Thoracic aorta (tissue), 2 donors: ENCODE measurements around the gene DEPDC5. TPM values are rescaled to one million over a fixed set of nuclear protein-coding genes. Genes with fewer than 3 reads are reported as not detected.
"Not testable (repeated sequence)": the region's sequence is repeated elsewhere in the genome, so short reads cannot be mapped to it uniquely, and the experiment has no call there.

Source experiments
- ATAC-seq: fragments of 150-250 bp; one replicate; pipeline ENCODE4 v1.8.0; 2017; ENCODE audit warnings: low read depth; ENCODE audit not compliant: insufficient number of reproducible peaks, low FRiP score
- DNase-seq: peaks from one replicate; pipeline ENCODE4 v3.0.0-alpha.2; 2020; ENCODE audit warnings: low spot score
- H3K27ac ChIP-seq, 2 donors: fragments of 200-600 bp; sonication (generic); 1 replicate in 1 of 2; 2 replicates in 1 of 2; pipeline ENCODE4 v1.5.1; 2016; ENCODE audit warnings: mild to moderate bottlenecking in 2 of 2, moderate library complexity in 2 of 2
- H3K27me3 ChIP-seq: fragments of 200-600 bp; sonication (generic); replicated peaks from 2 replicates; pipeline ENCODE4 v1.6.0; 2016; ENCODE audit warnings: mild to moderate bottlenecking; ENCODE audit not compliant: insufficient read depth
- H3K36me3 ChIP-seq: fragments of 200-600 bp; sonication (generic); one replicate; pipeline ENCODE4 v1.5.1; 2016
- H3K4me1 ChIP-seq, 2 donors: fragments of 200-600 bp; sonication (generic); 1 replicate in 1 of 2; 2 replicates in 1 of 2; pipeline versions ENCODE4 v1.5.1 to v1.6.0; 2016; ENCODE audit warnings: low read depth in 2 of 2, mild to moderate bottlenecking in 1 of 2; ENCODE audit not compliant: control insufficient read depth in 1 of 2
- H3K4me3 ChIP-seq: fragments of 200-600 bp; sonication (generic); 2 replicates; pipeline ENCODE4 v1.5.1; 2016; ENCODE audit warnings: mild to moderate bottlenecking
- H3K9me3 ChIP-seq: fragments of 200-600 bp; sonication (generic); 2 replicates; pipeline ENCODE4 v1.5.1; 2016
- total RNA-seq, 2 donors: library from RNA; depleted of rRNA; stranded (reverse); fragments of >200 nt; gene quantifications; one replicate each; pipeline versions ENCODE4 v1.1.0 to v1.2.3, GENCODE V29; 2016
- TF ChIP-seq, protein P1 (sequence below): fragments of 200-600 bp; sonication (generic); IDR thresholded peaks from one replicate; pipeline ENCODE4 v1.5.1; 2019; ENCODE audit warnings: antibody characterized with exemption

Gene DEPDC5
- total RNA-seq, result 10 to 100 TPM; 31.3 to 52.7 TPM

DNA sequence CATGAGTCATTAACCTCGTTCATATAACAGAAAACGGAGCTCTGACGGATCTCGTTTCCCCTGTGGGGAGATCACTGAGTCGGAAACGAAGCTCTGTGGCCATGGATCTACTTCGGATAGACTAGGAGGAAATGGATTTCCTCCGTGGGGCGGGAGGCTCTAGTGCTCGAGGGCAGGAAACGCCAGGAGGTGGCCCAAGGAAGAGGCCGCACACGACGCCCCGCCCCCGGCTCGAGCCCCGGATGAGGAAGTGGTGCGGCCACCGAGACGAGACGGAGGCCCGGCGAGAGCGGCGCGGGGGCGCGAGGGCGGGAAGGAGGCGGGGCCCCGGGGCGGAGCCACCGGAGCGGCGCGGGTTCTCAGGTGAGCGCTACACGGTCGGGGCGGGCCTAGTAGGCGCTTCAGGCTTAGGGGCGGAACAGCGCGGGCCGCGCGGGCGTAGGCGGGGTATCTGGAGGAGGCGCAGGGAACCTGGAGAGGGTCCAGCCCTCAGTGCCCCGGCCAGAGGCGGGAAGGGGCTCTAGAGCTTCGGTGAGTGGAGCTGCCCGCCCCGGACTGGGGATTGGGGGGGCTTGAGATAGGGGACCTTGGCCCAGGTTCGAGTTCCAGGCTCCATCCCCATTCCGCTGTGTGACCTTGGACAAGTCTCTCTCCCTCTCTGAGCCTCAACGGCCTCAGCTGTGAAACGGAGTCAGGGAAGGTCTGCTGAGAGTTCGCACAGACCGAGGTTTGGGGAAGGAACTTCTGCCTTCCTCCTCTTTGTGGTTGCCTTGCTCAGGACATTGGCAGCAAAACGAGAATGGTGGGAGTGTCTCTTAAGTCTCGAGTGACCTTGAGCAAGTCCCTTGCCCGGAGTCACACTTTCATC lies at the start of gene DEPDC5:
DEPDC5 (plus strand) TSS at position 386 of the 868 bp plus-strand sequence. CDS start 903 bp downstream, outside the sequence.
- H3K27me3 ChIP-seq, result no peaks in the 10 kb centered on the region
- H3K9me3 ChIP-seq, result no peaks in the 10 kb centered on the region
- peak; percentile 78 for DNase-seq
- TF ChIP-seq, protein P1, sequence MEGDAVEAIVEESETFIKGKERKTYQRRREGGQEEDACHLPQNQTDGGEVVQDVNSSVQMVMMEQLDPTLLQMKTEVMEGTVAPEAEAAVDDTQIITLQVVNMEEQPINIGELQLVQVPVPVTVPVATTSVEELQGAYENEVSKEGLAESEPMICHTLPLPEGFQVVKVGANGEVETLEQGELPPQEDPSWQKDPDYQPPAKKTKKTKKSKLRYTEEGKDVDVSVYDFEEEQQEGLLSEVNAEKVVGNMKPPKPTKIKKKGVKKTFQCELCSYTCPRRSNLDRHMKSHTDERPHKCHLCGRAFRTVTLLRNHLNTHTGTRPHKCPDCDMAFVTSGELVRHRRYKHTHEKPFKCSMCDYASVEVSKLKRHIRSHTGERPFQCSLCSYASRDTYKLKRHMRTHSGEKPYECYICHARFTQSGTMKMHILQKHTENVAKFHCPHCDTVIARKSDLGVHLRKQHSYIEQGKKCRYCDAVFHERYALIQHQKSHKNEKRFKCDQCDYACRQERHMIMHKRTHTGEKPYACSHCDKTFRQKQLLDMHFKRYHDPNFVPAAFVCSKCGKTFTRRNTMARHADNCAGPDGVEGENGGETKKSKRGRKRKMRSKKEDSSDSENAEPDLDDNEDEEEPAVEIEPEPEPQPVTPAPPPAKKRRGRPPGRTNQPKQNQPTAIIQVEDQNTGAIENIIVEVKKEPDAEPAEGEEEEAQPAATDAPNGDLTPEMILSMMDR, result no peak
- ATAC-seq, result peak; percentile 86
- H3K27ac ChIP-seq, result peak within 1 kb of the TSS; percentile 95 to 97
- H3K4me3 ChIP-seq, result peak within 1 kb of the TSS; percentile 76
- H3K4me1 ChIP-seq, result peaks cover 15 to 36% of the 10 kb centered on the region in 2 donors
- no peaks in the 10 kb centered on the region for H3K36me3 ChIP-seq

GRCh38 chr22:31707519-31707918 lies 46.3 kb upstream of the DEPDC5 start:
- peaks cover 35% of the 10 kb centered on the region for H3K36me3 ChIP-seq
- no peaks in the 10 kb centered on the region for H3K27me3 ChIP-seq
- DNase-seq (no peak), ATAC-seq (no peak)
- H3K4me3 ChIP-seq, result no peak overlapping the region
- no peaks in the 10 kb centered on the region for H3K4me1 ChIP-seq
- TF ChIP-seq, protein P1, result no peak
- H3K27ac ChIP-seq, result no peak overlapping the region
- H3K9me3 ChIP-seq, result no peaks in the 10 kb centered on the region

GRCh38 chr22:31711226-31711625 lies 42.6 kb upstream of the DEPDC5 start:
- H3K9me3 ChIP-seq, H3K4me3 ChIP-seq, H3K27me3 ChIP-seq, DNase-seq, H3K27ac ChIP-seq, ATAC-seq, H3K4me1 ChIP-seq: not testable (repeated sequence)
- peaks cover 40% of the 10 kb centered on the region for H3K36me3 ChIP-seq

GRCh38 chr22:31715147-31715778 lies 38.6 kb upstream of the DEPDC5 start:
- H3K4me3 ChIP-seq, result no peak overlapping the region
- no peak for DNase-seq
- TF ChIP-seq, protein P1, result no peak
- H3K27me3 ChIP-seq, result no peaks in the 10 kb centered on the region
- H3K4me1 ChIP-seq, result no peaks in the 10 kb centered on the region
- ATAC-seq, result no peak
- peaks cover 49% of the 10 kb centered on the region for H3K36me3 ChIP-seq
- no peaks in the 10 kb centered on the region for H3K9me3 ChIP-seq
- H3K27ac ChIP-seq, result no peak overlapping the region

DNA sequence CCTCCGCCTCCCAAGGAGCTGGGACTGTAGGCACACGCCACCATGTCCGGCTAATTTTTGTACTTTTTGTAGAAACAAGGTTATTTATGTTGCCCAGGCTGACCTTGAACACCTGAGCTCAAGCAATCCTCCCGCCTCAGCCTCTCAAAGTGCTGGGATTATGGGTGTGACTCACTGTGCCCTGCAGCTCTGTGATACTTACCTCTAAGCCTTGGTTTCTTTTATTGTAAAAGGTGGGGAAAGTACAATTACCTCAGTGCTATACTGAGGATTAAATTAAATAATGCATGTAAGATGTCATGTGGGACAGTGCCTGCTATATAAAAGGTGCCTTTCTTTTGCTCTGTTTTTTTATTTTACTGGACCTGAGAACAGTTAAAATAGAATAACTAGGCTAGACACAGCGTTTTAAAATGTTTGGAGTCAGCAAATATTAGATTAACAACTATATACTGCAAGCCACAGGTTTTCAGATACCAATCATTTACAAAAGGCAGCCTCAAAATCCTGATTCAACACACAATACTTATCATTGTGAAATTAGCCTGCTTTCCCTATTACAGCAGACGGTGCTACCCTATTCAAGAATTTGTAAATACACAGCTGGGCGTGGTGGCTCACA lies 33.9 kb upstream of the DEPDC5 start:
- ATAC-seq, result no peak
- TF ChIP-seq, protein P1, result no peak
- peaks cover 34% of the 10 kb centered on the region for H3K36me3 ChIP-seq
- no peaks in the 10 kb centered on the region for H3K27me3 ChIP-seq
- no peak overlapping the region for H3K27ac ChIP-seq
- no peak overlapping the region for H3K4me3 ChIP-seq
- DNase-seq, result no peak
- H3K9me3 ChIP-seq, result no peaks in the 10 kb centered on the region
- peaks cover 0 to 3% of the 10 kb centered on the region in 2 donors for H3K4me1 ChIP-seq
